ENCODE results near the gene ARHGAP6.
"Not testable (repeated sequence)": the region's sequence is repeated elsewhere in the genome, so short reads cannot be mapped to it uniquely, and the experiment has no call there.

The ARHGAP6 gene

GRCh38 chrX:11641349-11642065, 24.2 kb downstream of the ARHGAP6 start:
- DNase-seq (ENCODE audit: low read depth): no peak

- DNase-seq (ENCODE audit: low read depth): no peak
These were observed 25.6 kb downstream of the ARHGAP6 start for GRCh38 chrX:11640089-11640488.

- no peak for DNase-seq (ENCODE audit: low read depth)
These were observed 33.0 kb downstream of the ARHGAP6 start for GRCh38 chrX:11632732-11633131.

GRCh38 chrX:11629593-11630211, 36.0 kb downstream of the ARHGAP6 start:
- peak; percentile 1 for DNase-seq (ENCODE audit: low read depth)

- DNase-seq (ENCODE audit: low read depth): no peak
These were observed 37.3 kb downstream of the ARHGAP6 start for GRCh38 chrX:11628399-11628798.

- no peak for DNase-seq (ENCODE audit: low read depth)
These were observed 39.4 kb downstream of the ARHGAP6 start for GRCh38 chrX:11626351-11626750.

- peak; percentile 24 for DNase-seq (ENCODE audit: low read depth)
These were observed 46.3 kb downstream of the ARHGAP6 start for GRCh38 chrX:11619441-11619840.

- DNase-seq (ENCODE audit: low read depth): not testable (repeated sequence)
These were observed 51.5 kb downstream of the ARHGAP6 start for GRCh38 chrX:11614253-11614652.

GRCh38 chrX:11611965-11612364, 53.8 kb downstream of the ARHGAP6 start:
- DNase-seq (ENCODE audit: low read depth): no peak

- DNase-seq (ENCODE audit: low read depth): no peak
These were observed 54.6 kb downstream of the ARHGAP6 start for GRCh38 chrX:11611161-11611560.

- no peak for DNase-seq (ENCODE audit: low read depth)
These were observed 56.6 kb downstream of the ARHGAP6 start for GRCh38 chrX:11609109-11609508.

- no peak for DNase-seq (ENCODE audit: low read depth)
These were observed 59.3 kb downstream of the ARHGAP6 start for GRCh38 chrX:11606408-11606807.

- DNase-seq (ENCODE audit: low read depth): no peak
These were observed 65.1 kb downstream of the ARHGAP6 start for GRCh38 chrX:11600578-11600977.

- DNase-seq (ENCODE audit: low read depth): no peak
These were observed 68.2 kb downstream of the ARHGAP6 start for GRCh38 chrX:11597479-11597878.

- no peak for DNase-seq (ENCODE audit: low read depth)
These were observed 73.9 kb downstream of the ARHGAP6 start for GRCh38 chrX:11591723-11592346.

GRCh38 chrX:11589641-11590040, 76.1 kb downstream of the ARHGAP6 start:
- no peak for DNase-seq (ENCODE audit: low read depth)

- DNase-seq (ENCODE audit: low read depth): no peak
These were observed 77.6 kb downstream of the ARHGAP6 start for GRCh38 chrX:11588097-11588496.

- no peak for DNase-seq (ENCODE audit: low read depth)
These were observed 80.5 kb downstream of the ARHGAP6 start for GRCh38 chrX:11585174-11585573.

GRCh38 chrX:11580789-11581188, 84.9 kb downstream of the ARHGAP6 start:
- DNase-seq (ENCODE audit: low read depth): no peak

- DNase-seq (ENCODE audit: low read depth): no peak
These were observed 85.8 kb downstream of the ARHGAP6 start for GRCh38 chrX:11579636-11580600.

GRCh38 chrX:11578301-11578700, 87.4 kb downstream of the ARHGAP6 start:
- not testable (repeated sequence) for DNase-seq (ENCODE audit: low read depth)

GRCh38 chrX:11577603-11578002, 88.1 kb downstream of the ARHGAP6 start:
- DNase-seq (ENCODE audit: low read depth): no peak
